H9 (cell line): ENCODE data around the gene TMEM135. TPM values are rescaled to one million over a fixed set of nuclear protein-coding genes. Genes with fewer than 3 reads are reported as not detected.

Experiments
- DNase-seq: peaks from one replicate; pipeline ENCODE4 v3.0.0-alpha.2; 2017
- H2AFZ ChIP-seq: one replicate; pipeline ENCODE4 v1.6.1; 2013; ENCODE audit warnings: mild to moderate bottlenecking, low read length, control low read depth, moderate library complexity
- H2AK5ac ChIP-seq: 2 replicates; pipeline ENCODE4 v1.6.1; 2013; ENCODE audit warnings: low read length, control low read depth, mixed read lengths; ENCODE audit not compliant: insufficient read length
- H2BK120ac ChIP-seq: one replicate; pipeline ENCODE4 v1.6.1; 2013; ENCODE audit warnings: low read depth, mild to moderate bottlenecking, low read length, control low read depth, inconsistent platforms; ENCODE audit not compliant: poor library complexity, severe bottlenecking
- H2BK12ac ChIP-seq: 2 replicates; pipeline ENCODE4 v1.6.1; 2013; ENCODE audit warnings: low read length, control low read depth, mixed read lengths, low read depth; ENCODE audit not compliant: insufficient read length
- H2BK15ac ChIP-seq: 2 replicates; pipeline ENCODE4 v1.6.1; 2013; ENCODE audit warnings: low read depth, low read length, control low read depth
- H2BK20ac ChIP-seq: one replicate; pipeline ENCODE4 v1.6.1; 2013; ENCODE audit warnings: low read depth, mild to moderate bottlenecking, low read length, control low read depth, inconsistent platforms; ENCODE audit not compliant: poor library complexity, severe bottlenecking
- H2BK5ac ChIP-seq: 2 replicates; pipeline ENCODE4 v1.6.1; 2013; ENCODE audit warnings: low read length, control low read depth, mixed read lengths; ENCODE audit not compliant: insufficient read length
- H3K14ac ChIP-seq: 2 replicates; pipeline ENCODE4 v1.6.1; 2013; ENCODE audit warnings: low read length, control low read depth; ENCODE audit not compliant: insufficient read depth
- H3K18ac ChIP-seq: 2 replicates; pipeline ENCODE4 v1.6.1; 2013; ENCODE audit warnings: low read depth, mild to moderate bottlenecking, mixed read lengths, low read length, control low read depth; ENCODE audit not compliant: insufficient read length
- H3K23ac ChIP-seq: 2 replicates; pipeline ENCODE4 v1.6.1; 2013; ENCODE audit warnings: low read length, control low read depth, mixed read lengths, low read depth; ENCODE audit not compliant: insufficient read length
- H3K23me2 ChIP-seq: 2 replicates; pipeline ENCODE4 v1.6.1; 2013; ENCODE audit warnings: low read depth, mild to moderate bottlenecking, mixed read lengths, low read length, control low read depth; ENCODE audit not compliant: insufficient read length, poor library complexity, severe bottlenecking
- H3K27ac ChIP-seq: 2 replicates; pipeline ENCODE4 v1.5.1; 2013; ENCODE audit warnings: low read length, control low read depth, mixed read lengths, low read depth; ENCODE audit not compliant: insufficient read length
- H3K27me3 ChIP-seq: 2 replicates; pipeline ENCODE4 v1.6.1; 2013; ENCODE audit warnings: low read length, control low read depth, inconsistent platforms; ENCODE audit not compliant: insufficient read depth
- H3K4ac ChIP-seq: 2 replicates; pipeline ENCODE4 v1.6.1; 2013; ENCODE audit warnings: low read depth, mild to moderate bottlenecking, control low read depth, inconsistent platforms, low read length, moderate library complexity
- H3K4me1 ChIP-seq: 2 replicates; pipeline ENCODE4 v1.6.1; 2013; ENCODE audit warnings: low read length, control low read depth, inconsistent platforms; ENCODE audit not compliant: insufficient read depth
- H3K4me2 ChIP-seq: 2 replicates; pipeline ENCODE4 v1.6.1; 2013; ENCODE audit warnings: low read length, control low read depth, mixed read lengths; ENCODE audit not compliant: insufficient read length, insufficient read depth
- H3K56ac ChIP-seq: 2 replicates; pipeline ENCODE4 v1.6.1; 2013; ENCODE audit warnings: low read depth, mild to moderate bottlenecking, mixed read lengths, low read length, control low read depth; ENCODE audit not compliant: insufficient read length
- H3K79me1 ChIP-seq: 2 replicates; pipeline ENCODE4 v1.6.1; 2013; ENCODE audit warnings: low read depth, mild to moderate bottlenecking, moderate library complexity, low read length, control low read depth, inconsistent platforms; ENCODE audit not compliant: insufficient read depth, poor library complexity, severe bottlenecking
- H3K79me2 ChIP-seq: 2 replicates; pipeline ENCODE4 v1.6.1; 2013; ENCODE audit warnings: low read length, control low read depth, inconsistent platforms; ENCODE audit not compliant: insufficient read depth
- H3K9ac ChIP-seq: 2 replicates; pipeline ENCODE4 v1.6.1; 2013; ENCODE audit warnings: low read length, control low read depth, mixed read lengths; ENCODE audit not compliant: insufficient read length; ENCODE audit errors: extremely low read depth
- H3K9me3 ChIP-seq: one replicate; pipeline ENCODE4 v1.6.1; 2013; ENCODE audit warnings: low read depth, low read length, inconsistent platforms; ENCODE audit not compliant: control insufficient read depth
- H3T11ph ChIP-seq: one replicate; pipeline ENCODE4 v1.6.1; 2013; ENCODE audit warnings: mild to moderate bottlenecking, low read length, control low read depth, inconsistent platforms
- H4K20me1 ChIP-seq: one replicate; pipeline ENCODE4 v1.6.1; 2013; ENCODE audit not compliant: control insufficient read depth, insufficient read length, insufficient read depth
- H4K5ac ChIP-seq: 2 replicates; pipeline ENCODE4 v1.6.1; 2013; ENCODE audit warnings: low read depth, mild to moderate bottlenecking, mixed read lengths, low read length, control low read depth; ENCODE audit not compliant: insufficient read length
- H4K8ac ChIP-seq: replicated peaks from 2 replicates; pipeline ENCODE4 v1.6.1; 2013; ENCODE audit warnings: low read length, control low read depth, mixed read lengths, low read depth; ENCODE audit not compliant: insufficient read length
- H4K91ac ChIP-seq: 2 replicates; pipeline ENCODE4 v1.6.1; 2013; ENCODE audit warnings: low read depth, mild to moderate bottlenecking, moderate library complexity, mixed read lengths, low read length, control low read depth; ENCODE audit not compliant: insufficient read length
- H3K27ac Mint-ChIP-seq, 3 experiments: 2 replicates in 2 of 3; 3 replicates in 1 of 3; pipeline ENCODE4 v1.8.0; 2020 to 2021; ENCODE audit warnings: mixed read lengths in 3 of 3, mild to moderate bottlenecking in 1 of 3, moderate library complexity in 1 of 3
- H3K27me3 Mint-ChIP-seq: 2 replicates; pipeline ENCODE4 v1.8.0; 2021; ENCODE audit warnings: low read depth, mild to moderate bottlenecking, moderate library complexity, mixed read lengths
- H3K36me3 Mint-ChIP-seq, 3 experiments: 2 replicates in 2 of 3; 3 replicates in 1 of 3; pipeline ENCODE4 v1.8.0; 2020 to 2021; ENCODE audit warnings: low read depth in 3 of 3, mixed read lengths in 3 of 3; ENCODE audit not compliant: insufficient read depth in 1 of 3
- H3K4me1 Mint-ChIP-seq, 2 experiments: 2 replicates each; pipeline ENCODE4 v1.8.0; 2020; ENCODE audit warnings: mixed read lengths in 2 of 2
- H3K4me3 Mint-ChIP-seq, 2 experiments: 2 replicates in 1 of 2; 3 replicates in 1 of 2; pipeline ENCODE4 v1.8.0; 2020 to 2021; ENCODE audit warnings: mild to moderate bottlenecking in 2 of 2, mixed read lengths in 2 of 2, moderate library complexity in 1 of 2
- H3K9me3 Mint-ChIP-seq, 2 experiments: 2 replicates in 1 of 2; 3 replicates in 1 of 2; pipeline ENCODE4 v1.8.0; 2020; ENCODE audit warnings: mild to moderate bottlenecking in 2 of 2, mixed read lengths in 2 of 2, moderate library complexity in 1 of 2
- WGBS: extraction: QIAGEN DNeasy Blood & Tissue Kit; methylation state at CpG from one replicate; pipeline ENCODE4 v1.1.7; 2013; ENCODE audit warnings: missing lambda C conversion rate, low lambda C conversion rate, mixed read lengths; ENCODE audit not compliant: insufficient read length; ENCODE audit errors: extremely low coverage; 5-methylcytosine and 5-hydroxymethylcytosine counted together
- total RNA-seq: library from RNA; stranded (reverse); gene quantifications from 2 replicates; pipeline ENCODE4 v1.2.1, GENCODE V29; 2021
- TF ChIP-seq, protein P1 (sequence below): fragments of 200-600 bp; sonication (generic); conservative IDR thresholded peaks from 3 replicates; pipeline ENCODE4 v1.8.0; 2021; ENCODE audit warnings: antibody characterized with exemption, mild to moderate bottlenecking

The TMEM135 gene
- total RNA-seq, 1 experiment from 2014 or later: 25.2 TPM

DNA sequence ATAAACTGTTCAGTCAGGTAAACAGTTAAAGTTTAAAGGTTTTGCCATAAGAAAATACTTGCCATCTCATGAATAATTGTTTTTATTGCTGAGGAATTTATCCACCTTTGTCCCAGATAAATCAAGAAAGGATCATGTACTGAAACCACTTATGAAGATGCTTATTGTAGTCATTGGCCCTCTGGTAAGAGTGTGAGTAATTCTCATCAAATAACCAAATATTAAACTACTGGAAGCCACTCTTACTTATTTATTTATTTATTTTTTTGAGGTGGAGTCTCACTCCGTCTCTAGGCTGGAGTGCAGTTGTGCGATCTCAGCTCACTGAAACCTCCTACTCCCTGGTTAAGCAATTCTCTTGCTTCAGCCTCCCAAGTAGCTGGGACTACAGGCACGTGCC lies 35.1 kb downstream of the TMEM135 start:
- H2AK5ac ChIP-seq: no peak overlapping the region
- no peak overlapping the region for H2AFZ ChIP-seq
- H2BK5ac ChIP-seq: no peak overlapping the region
- H2BK20ac ChIP-seq: no peak overlapping the region
- H3K27ac ChIP-seq: no peak overlapping the region
- Mint-ChIP-seq H3K9me3 (no peaks in the 10 kb centered on the region), H3K27ac (no peak overlapping the region), H3K36me3 (peaks cover 8 to 16% (median 12%) of the 10 kb centered on the region in 3 experiments; a peak in 6 of 7 replicates), H3K27me3 (no peaks in the 10 kb centered on the region), H3K4me1 (peaks cover 4% of the 10 kb centered on the region in 2 experiments; a peak in 2 of 4 replicates), H3K4me3 (no peak overlapping the region)
- H3T11ph ChIP-seq: no peak overlapping the region
- no peaks in the 10 kb centered on the region for H3K9me3 ChIP-seq
- WGBS: no CpG with 5 or more reads among the region's 3 CpGs
- H4K8ac ChIP-seq: no peak overlapping the region
- H3K23ac ChIP-seq: no peak overlapping the region
- no peak overlapping the region for H2BK120ac ChIP-seq
- peaks cover 3% of the 10 kb centered on the region for H3K79me1 ChIP-seq
- H3K23me2 ChIP-seq: no peaks in the 10 kb centered on the region
- H2BK12ac ChIP-seq: no peak overlapping the region
- H2BK15ac ChIP-seq: no peak overlapping the region
- H3K4me1 ChIP-seq: no peaks in the 10 kb centered on the region
- H3K79me2 ChIP-seq: no peaks in the 10 kb centered on the region
- TF ChIP-seq, protein P1, sequence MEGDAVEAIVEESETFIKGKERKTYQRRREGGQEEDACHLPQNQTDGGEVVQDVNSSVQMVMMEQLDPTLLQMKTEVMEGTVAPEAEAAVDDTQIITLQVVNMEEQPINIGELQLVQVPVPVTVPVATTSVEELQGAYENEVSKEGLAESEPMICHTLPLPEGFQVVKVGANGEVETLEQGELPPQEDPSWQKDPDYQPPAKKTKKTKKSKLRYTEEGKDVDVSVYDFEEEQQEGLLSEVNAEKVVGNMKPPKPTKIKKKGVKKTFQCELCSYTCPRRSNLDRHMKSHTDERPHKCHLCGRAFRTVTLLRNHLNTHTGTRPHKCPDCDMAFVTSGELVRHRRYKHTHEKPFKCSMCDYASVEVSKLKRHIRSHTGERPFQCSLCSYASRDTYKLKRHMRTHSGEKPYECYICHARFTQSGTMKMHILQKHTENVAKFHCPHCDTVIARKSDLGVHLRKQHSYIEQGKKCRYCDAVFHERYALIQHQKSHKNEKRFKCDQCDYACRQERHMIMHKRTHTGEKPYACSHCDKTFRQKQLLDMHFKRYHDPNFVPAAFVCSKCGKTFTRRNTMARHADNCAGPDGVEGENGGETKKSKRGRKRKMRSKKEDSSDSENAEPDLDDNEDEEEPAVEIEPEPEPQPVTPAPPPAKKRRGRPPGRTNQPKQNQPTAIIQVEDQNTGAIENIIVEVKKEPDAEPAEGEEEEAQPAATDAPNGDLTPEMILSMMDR: no peak
- H4K5ac ChIP-seq: no peak overlapping the region
- no peak overlapping the region for H3K4ac ChIP-seq
- no peak overlapping the region for H3K14ac ChIP-seq
- H3K9ac ChIP-seq: no peak overlapping the region
- no peak overlapping the region for H4K91ac ChIP-seq
- no peak overlapping the region for H3K56ac ChIP-seq
- no peaks in the 10 kb centered on the region for H3K27me3 ChIP-seq
- no peaks in the 10 kb centered on the region for H4K20me1 ChIP-seq
- no peak for DNase-seq
- H3K18ac ChIP-seq: no peak overlapping the region
- H3K4me2 ChIP-seq: no peak overlapping the region
